ENCODE results near the gene CACNA2D3.

DNA sequence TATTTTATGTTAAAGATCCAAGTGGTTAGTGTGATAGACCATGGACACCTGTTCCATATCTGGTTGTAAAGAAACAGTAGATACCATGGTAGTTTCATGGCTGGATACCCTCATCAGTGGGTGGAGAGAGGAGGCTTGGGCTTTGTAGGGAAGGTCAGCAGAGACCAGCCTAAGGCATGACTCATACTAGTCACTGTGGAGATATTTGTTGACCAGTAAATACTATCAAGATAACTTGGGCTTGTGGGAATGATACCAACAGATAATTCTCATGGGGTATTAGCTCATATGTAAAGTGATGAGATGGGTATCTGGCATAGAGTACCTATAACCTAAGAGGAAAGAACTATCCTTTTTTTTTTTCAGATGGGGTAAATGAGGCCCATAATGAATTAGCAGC lies 354.5 kb downstream of the CACNA2D3 start:
- no peak for TF ChIP-seq CTCF (IDR thresholded peaks at IDR 0.05)
- no peak for TF ChIP-seq ZFP36 (IDR thresholded peaks at IDR 0.05; ENCODE audit: borderline replicate concordance, partially characterized antibody)
- no peak for TF ChIP-seq TFCP2L1 (CRISPR knock-in tag; IDR thresholded peaks at IDR 0.05)
- TF ChIP-seq POLR2A (IDR thresholded peaks at IDR 0.05; ENCODE audit: low read length) = no peak
- TF ChIP-seq, protein P1, sequence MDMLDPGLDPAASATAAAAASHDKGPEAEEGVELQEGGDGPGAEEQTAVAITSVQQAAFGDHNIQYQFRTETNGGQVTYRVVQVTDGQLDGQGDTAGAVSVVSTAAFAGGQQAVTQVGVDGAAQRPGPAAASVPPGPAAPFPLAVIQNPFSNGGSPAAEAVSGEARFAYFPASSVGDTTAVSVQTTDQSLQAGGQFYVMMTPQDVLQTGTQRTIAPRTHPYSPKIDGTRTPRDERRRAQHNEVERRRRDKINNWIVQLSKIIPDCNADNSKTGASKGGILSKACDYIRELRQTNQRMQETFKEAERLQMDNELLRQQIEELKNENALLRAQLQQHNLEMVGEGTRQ (IDR thresholded peaks at IDR 0.05) = no peak
- TF ChIP-seq POLR2AphosphoS2 (conservative IDR thresholded peaks at IDR 0.05; ENCODE audit: low read length) = no peak
- TF ChIP-seq HOXA7 (CRISPR knock-in tag; IDR thresholded peaks at IDR 0.05) = no peak
- TF ChIP-seq ZSCAN20 (CRISPR knock-in tag; IDR thresholded peaks at IDR 0.05) = no peak
- no peak for TF ChIP-seq MAZ (IDR thresholded peaks at IDR 0.05; ENCODE audit: borderline replicate concordance, low read depth, low read length)
- TF ChIP-seq, protein P2, sequence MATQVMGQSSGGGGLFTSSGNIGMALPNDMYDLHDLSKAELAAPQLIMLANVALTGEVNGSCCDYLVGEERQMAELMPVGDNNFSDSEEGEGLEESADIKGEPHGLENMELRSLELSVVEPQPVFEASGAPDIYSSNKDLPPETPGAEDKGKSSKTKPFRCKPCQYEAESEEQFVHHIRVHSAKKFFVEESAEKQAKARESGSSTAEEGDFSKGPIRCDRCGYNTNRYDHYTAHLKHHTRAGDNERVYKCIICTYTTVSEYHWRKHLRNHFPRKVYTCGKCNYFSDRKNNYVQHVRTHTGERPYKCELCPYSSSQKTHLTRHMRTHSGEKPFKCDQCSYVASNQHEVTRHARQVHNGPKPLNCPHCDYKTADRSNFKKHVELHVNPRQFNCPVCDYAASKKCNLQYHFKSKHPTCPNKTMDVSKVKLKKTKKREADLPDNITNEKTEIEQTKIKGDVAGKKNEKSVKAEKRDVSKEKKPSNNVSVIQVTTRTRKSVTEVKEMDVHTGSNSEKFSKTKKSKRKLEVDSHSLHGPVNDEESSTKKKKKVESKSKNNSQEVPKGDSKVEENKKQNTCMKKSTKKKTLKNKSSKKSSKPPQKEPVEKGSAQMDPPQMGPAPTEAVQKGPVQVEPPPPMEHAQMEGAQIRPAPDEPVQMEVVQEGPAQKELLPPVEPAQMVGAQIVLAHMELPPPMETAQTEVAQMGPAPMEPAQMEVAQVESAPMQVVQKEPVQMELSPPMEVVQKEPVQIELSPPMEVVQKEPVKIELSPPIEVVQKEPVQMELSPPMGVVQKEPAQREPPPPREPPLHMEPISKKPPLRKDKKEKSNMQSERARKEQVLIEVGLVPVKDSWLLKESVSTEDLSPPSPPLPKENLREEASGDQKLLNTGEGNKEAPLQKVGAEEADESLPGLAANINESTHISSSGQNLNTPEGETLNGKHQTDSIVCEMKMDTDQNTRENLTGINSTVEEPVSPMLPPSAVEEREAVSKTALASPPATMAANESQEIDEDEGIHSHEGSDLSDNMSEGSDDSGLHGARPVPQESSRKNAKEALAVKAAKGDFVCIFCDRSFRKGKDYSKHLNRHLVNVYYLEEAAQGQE (IDR thresholded peaks at IDR 0.05) = no peak
- no peak for TF ChIP-seq RAD21 (conservative IDR thresholded peaks at IDR 0.05 in 1 of 2, IDR thresholded peaks at IDR 0.05 in 1 of 2)
- TF ChIP-seq GATA3 (IDR thresholded peaks at IDR 0.05; ENCODE audit: borderline replicate concordance) = no peak
- no peak for TF ChIP-seq NR3C1 (IDR thresholded peaks at IDR 0.05)
- TF ChIP-seq, protein P3, sequence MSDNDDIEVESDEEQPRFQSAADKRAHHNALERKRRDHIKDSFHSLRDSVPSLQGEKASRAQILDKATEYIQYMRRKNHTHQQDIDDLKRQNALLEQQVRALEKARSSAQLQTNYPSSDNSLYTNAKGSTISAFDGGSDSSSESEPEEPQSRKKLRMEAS (IDR thresholded peaks at IDR 0.05) = no peak

Measured in A549 (cell line).